ENCODE data around the gene RPGRIP1.

RPGRIP1 gene

GRCh38 chr14:21308132-21308478 lies 28.2 kb downstream of the RPGRIP1 start:
- DNase-seq (ENCODE audit: low read depth) = no peak
- no peak overlapping the region for H3K4me3 ChIP-seq (ENCODE audit: low read depth, low read length)
- TF ChIP-seq MYC (IDR thresholded peaks at IDR 0.05; ENCODE audit: low read depth, low read length) = no peak
- no peak for TF ChIP-seq CTCF (IDR thresholded peaks at IDR 0.05; ENCODE audit: low read depth, low read length)
- TF ChIP-seq POLR2A (IDR thresholded peaks at IDR 0.05; ENCODE audit: extremely low read depth, insufficient read length) = no peak
- TF ChIP-seq MAX (IDR thresholded peaks at IDR 0.05; ENCODE audit: low read depth, low read length) = no peak

- peak; percentile 35 for DNase-seq (ENCODE audit: low read depth)
- no peak for TF ChIP-seq CTCF (IDR thresholded peaks at IDR 0.05; ENCODE audit: low read depth, low read length)
- TF ChIP-seq MYC (IDR thresholded peaks at IDR 0.05; ENCODE audit: low read depth, low read length) = no peak
- TF ChIP-seq MAX (IDR thresholded peaks at IDR 0.05; ENCODE audit: low read depth, low read length) = no peak
- TF ChIP-seq POLR2A (IDR thresholded peaks at IDR 0.05; ENCODE audit: extremely low read depth, insufficient read length) = no peak
- H3K4me3 ChIP-seq (ENCODE audit: low read depth, low read length) = no peak overlapping the region
Measured at GRCh38 chr14:21308479-21309237, 28.8 kb downstream of the RPGRIP1 start.

- no peak for TF ChIP-seq MAX (IDR thresholded peaks at IDR 0.05; ENCODE audit: low read depth, low read length)
- DNase-seq (ENCODE audit: low read depth) = no peak
- H3K4me3 ChIP-seq (ENCODE audit: low read depth, low read length) = no peak overlapping the region
Measured at GRCh38 chr14:21309238-21309636, 29.4 kb downstream of the RPGRIP1 start.

- TF ChIP-seq MYC (IDR thresholded peaks at IDR 0.05; ENCODE audit: low read depth, low read length) (no peak), POLR2A (IDR thresholded peaks at IDR 0.05; ENCODE audit: extremely low read depth, insufficient read length) (no peak), CTCF (IDR thresholded peaks at IDR 0.05; ENCODE audit: low read depth, low read length) (no peak), MAX (IDR thresholded peaks at IDR 0.05; ENCODE audit: low read depth, low read length) (no peak)
- no peak for DNase-seq (ENCODE audit: low read depth)
Measured at GRCh38 chr14:21309956-21310355, 30.1 kb downstream of the RPGRIP1 start.

GRCh38 chr14:21311614-21312013 lies 31.7 kb downstream of the RPGRIP1 start:
- H3K4me3 ChIP-seq (ENCODE audit: low read depth, low read length) = no peak overlapping the region
- TF ChIP-seq POLR2A (IDR thresholded peaks at IDR 0.05; ENCODE audit: extremely low read depth, insufficient read length) (no peak), CTCF (IDR thresholded peaks at IDR 0.05; ENCODE audit: low read depth, low read length) (no peak), MAX (IDR thresholded peaks at IDR 0.05; ENCODE audit: low read depth, low read length) (no peak), MYC (IDR thresholded peaks at IDR 0.05; ENCODE audit: low read depth, low read length) (no peak)
- no peak for DNase-seq (ENCODE audit: low read depth)

More at GRCh38 chr14:21309956-21310355, 30.1 kb downstream of the RPGRIP1 start:
- no peak overlapping the region for H3K4me3 ChIP-seq (ENCODE audit: low read depth, low read length)

GRCh38 chr14:21313512-21313911 lies 33.6 kb downstream of the RPGRIP1 start:
- no peak overlapping the region for H3K4me3 ChIP-seq (ENCODE audit: low read depth, low read length)
- DNase-seq (ENCODE audit: low read depth) = no peak
- TF ChIP-seq MAX (IDR thresholded peaks at IDR 0.05; ENCODE audit: low read depth, low read length) (no peak), CTCF (IDR thresholded peaks at IDR 0.05; ENCODE audit: low read depth, low read length) (no peak), POLR2A (IDR thresholded peaks at IDR 0.05; ENCODE audit: extremely low read depth, insufficient read length) (no peak), MYC (IDR thresholded peaks at IDR 0.05; ENCODE audit: low read depth, low read length) (no peak)
